SK-N-SH (cell line): Measurements from ENCODE around the gene GPR152.

ENCODE experiments used
- GABPA ChIP-seq: IDR thresholded peaks from 2 replicates; pipeline ENCODE4 v1.4.0; 2012; ENCODE audit warnings: low read depth, mild to moderate bottlenecking
- RAD21 ChIP-seq: IDR thresholded peaks from 2 replicates; pipeline ENCODE4 v1.6.1; 2012; ENCODE audit warnings: mild to moderate bottlenecking, low read length
- TF ChIP-seq, protein P1 (sequence below): fragments of 200-600 bp; sonication (generic); IDR thresholded peaks from 2 replicates; pipeline ENCODE4 v1.6.1; 2017; ENCODE audit warnings: antibody characterized with exemption, mild to moderate bottlenecking, moderate library complexity

DNA sequence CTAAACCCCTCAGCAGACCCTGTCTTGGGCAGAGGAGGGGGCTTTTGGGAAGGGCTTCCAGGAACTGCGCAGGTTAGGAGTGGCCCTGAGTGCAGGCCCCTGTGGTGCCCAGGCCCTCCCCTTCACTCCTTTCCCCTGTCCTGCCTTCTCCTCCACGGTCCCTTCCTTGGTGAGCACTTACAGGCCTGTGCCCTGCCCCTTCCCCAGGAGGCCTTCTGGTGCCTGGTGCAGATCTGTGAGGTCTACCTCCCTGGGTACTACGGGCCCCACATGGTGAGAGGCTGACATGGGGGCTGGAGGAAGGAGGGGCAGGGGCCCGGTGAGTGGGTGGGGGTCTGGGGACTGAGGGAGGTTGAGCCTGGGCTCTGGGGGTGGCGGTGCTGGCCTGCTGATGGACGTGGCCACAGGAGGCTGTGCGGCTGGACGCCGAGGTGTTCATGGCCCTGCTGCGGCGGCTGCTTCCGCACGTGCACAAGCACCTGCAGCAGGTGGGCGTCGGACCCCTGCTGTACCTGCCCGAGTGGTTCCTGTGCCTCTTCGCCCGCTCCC is 46.0 kb downstream of the GPR152 start:
- TF ChIP-seq GABPA (no peak), RAD21 (no peak)
- TF ChIP-seq, protein P1, sequence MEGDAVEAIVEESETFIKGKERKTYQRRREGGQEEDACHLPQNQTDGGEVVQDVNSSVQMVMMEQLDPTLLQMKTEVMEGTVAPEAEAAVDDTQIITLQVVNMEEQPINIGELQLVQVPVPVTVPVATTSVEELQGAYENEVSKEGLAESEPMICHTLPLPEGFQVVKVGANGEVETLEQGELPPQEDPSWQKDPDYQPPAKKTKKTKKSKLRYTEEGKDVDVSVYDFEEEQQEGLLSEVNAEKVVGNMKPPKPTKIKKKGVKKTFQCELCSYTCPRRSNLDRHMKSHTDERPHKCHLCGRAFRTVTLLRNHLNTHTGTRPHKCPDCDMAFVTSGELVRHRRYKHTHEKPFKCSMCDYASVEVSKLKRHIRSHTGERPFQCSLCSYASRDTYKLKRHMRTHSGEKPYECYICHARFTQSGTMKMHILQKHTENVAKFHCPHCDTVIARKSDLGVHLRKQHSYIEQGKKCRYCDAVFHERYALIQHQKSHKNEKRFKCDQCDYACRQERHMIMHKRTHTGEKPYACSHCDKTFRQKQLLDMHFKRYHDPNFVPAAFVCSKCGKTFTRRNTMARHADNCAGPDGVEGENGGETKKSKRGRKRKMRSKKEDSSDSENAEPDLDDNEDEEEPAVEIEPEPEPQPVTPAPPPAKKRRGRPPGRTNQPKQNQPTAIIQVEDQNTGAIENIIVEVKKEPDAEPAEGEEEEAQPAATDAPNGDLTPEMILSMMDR = no peak
